Thyroid gland (tissue), 4 donors: ENCODE results near the gene PTPRT. TPM values are rescaled to one million over a fixed set of nuclear protein-coding genes. Genes with fewer than 3 reads are reported as not detected.

Experiments used
- DNase-seq, 2 donors: peaks; one replicate each; pipeline ENCODE4 v3.0.0-alpha.2; 2019
- H3K27ac ChIP-seq, 3 donors: fragments of 200-600 bp; sonication (generic); 1 replicate in 2 of 3; 2 replicates in 1 of 3; pipeline ENCODE4 v1.5.1; 2016 to 2019; ENCODE audit warnings: mild to moderate bottlenecking in 1 of 3, moderate library complexity in 1 of 3
- H3K27me3 ChIP-seq: fragments of 200-600 bp; sonication (generic); one replicate; pipeline ENCODE4 v1.5.1; 2019
- H3K36me3 ChIP-seq, 2 donors: fragments of 200-600 bp; sonication (generic); one replicate each; pipeline ENCODE4 v1.5.1; 2016 to 2019
- H3K4me1 ChIP-seq, 2 donors: fragments of 200-600 bp; sonication (generic); one replicate each; pipeline ENCODE4 v1.5.1; 2017 to 2019
- H3K4me3 ChIP-seq, 3 donors: fragments of 200-600 bp; sonication (generic); replicated peaks in 1 of 3; 1 replicate in 2 of 3; 2 replicates in 1 of 3; pipeline ENCODE4 v1.5.1; 2016; ENCODE audit warnings: mild to moderate bottlenecking in 1 of 3
- H3K9me3 ChIP-seq: fragments of 200-600 bp; sonication (generic); one replicate; pipeline ENCODE4 v1.5.1; 2017
- POLR2A ChIP-seq, 2 donors: fragments of 450-650 bp; IDR thresholded peaks; one replicate each; pipeline ENCODE4 v1.6.1; 2017; ENCODE audit warnings: antibody characterized with exemption in 2 of 2, mild to moderate bottlenecking in 2 of 2, moderate library complexity in 1 of 2
- WGBS, 2 donors: methylation state at CpG; one replicate each; pipeline ENCODE4 v1.1.5; 2017; 5-methylcytosine and 5-hydroxymethylcytosine counted together
- intact Hi-C: fragments of 100-400 bp; cut with DNase I; formaldehyde crosslinking; loops from one replicate; pipeline ENCODE4 v1.15.1; 2023
- total RNA-seq, 4 donors: library from RNA; depleted of rRNA; stranded (reverse); fragments of >200 nt; gene quantifications; one replicate each; pipeline ENCODE4 v1.2.3, GENCODE V29; 2016
- TF ChIP-seq, protein P1 (sequence below), 6 experiments: fragments of 200-600 bp in 3 of 6; fragments of 450-650 bp in 3 of 6; sonication (generic) in 3 of 6; IDR thresholded peaks; one replicate each; pipeline ENCODE4 v1.5.1; 2016 to 2019; ENCODE audit warnings: antibody characterized with exemption in 6 of 6, mild to moderate bottlenecking in 2 of 6, inconsistent platforms in 1 of 6, moderate library complexity in 1 of 6

PTPRT gene
- total RNA-seq, 4 donors from 2014 or later = 0.11 to 0.15 TPM; not detected in 2

DNA sequence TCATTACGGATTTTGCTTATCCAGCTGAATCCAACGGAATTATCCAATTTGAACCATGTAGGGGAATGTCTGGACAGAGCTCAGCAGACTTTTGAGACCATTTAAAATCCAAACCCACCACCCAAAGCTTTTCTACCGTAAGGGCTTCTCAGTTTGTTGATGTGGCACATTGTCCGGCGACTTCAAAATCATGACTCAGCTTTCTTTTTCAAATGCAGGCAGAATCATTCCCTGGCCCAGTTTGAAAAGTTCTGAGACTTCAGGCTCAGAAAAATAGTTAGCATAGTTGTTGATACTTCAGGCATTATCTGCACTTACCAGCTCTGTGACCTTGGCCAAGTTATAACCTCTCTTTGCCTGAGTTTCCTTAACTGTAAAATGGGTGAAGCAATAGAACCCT is 182.2 kb downstream of the PTPRT start:
- intact Hi-C loops = no loop called here
- no peak for DNase-seq

DNA sequence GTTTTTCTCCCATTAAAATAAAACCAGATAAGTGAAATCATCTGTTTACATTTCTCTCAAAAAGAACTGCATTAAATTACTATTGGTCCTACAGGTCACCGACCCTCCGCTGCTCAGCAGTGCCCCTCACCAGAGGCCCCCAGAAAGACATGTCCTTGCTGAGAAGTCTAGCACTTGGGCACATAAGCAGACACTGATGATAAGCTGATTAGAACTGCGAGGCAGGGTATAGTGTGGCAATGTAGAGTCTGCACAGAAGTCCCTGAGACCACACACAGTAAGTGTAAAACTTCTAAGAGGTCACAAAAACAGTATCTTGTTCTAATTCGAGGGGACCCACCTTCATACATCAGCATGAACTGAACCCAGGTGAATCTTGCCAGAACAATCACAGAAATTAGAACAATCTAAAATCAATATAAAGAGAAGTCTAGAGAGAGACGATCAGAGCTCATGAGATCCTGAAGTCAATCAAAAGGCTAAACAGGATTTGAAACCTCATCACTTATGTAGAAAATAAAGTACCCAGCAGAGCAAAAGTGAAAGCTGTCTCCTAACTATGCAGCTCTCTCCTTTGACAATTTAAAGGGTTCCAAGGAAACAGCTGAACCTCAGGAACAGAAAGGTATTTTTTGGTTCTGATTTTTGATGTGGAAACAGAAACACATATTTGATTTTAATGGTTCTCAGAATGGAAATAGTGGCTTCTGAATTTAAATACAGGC is 182.9 kb downstream of the PTPRT start:
- DNase-seq = no peak
- Histone ChIP-seq H3K36me3 (no peaks in the 10 kb centered on the region), H3K9me3 (no peaks in the 10 kb centered on the region), H3K27ac (no peak overlapping the region), H3K27me3 (no peaks in the 10 kb centered on the region), H3K4me3 (no peak overlapping the region), H3K4me1 (no peaks in the 10 kb centered on the region)
- TF ChIP-seq, protein P1, sequence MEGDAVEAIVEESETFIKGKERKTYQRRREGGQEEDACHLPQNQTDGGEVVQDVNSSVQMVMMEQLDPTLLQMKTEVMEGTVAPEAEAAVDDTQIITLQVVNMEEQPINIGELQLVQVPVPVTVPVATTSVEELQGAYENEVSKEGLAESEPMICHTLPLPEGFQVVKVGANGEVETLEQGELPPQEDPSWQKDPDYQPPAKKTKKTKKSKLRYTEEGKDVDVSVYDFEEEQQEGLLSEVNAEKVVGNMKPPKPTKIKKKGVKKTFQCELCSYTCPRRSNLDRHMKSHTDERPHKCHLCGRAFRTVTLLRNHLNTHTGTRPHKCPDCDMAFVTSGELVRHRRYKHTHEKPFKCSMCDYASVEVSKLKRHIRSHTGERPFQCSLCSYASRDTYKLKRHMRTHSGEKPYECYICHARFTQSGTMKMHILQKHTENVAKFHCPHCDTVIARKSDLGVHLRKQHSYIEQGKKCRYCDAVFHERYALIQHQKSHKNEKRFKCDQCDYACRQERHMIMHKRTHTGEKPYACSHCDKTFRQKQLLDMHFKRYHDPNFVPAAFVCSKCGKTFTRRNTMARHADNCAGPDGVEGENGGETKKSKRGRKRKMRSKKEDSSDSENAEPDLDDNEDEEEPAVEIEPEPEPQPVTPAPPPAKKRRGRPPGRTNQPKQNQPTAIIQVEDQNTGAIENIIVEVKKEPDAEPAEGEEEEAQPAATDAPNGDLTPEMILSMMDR (IDR thresholded peaks at IDR 0.05) = no peak
- TF ChIP-seq POLR2A (IDR thresholded peaks at IDR 0.05) = no peak
- 66 to 71% methylated on average over 5 of the region's 5 CpGs for WGBS, 2 donors
- intact Hi-C loops = no loop called here

More for the DNA sequence above, 182.2 kb downstream of the PTPRT start:
- Histone ChIP-seq H3K4me3 (no peak overlapping the region), H3K27me3 (no peaks in the 10 kb centered on the region), H3K36me3 (no peaks in the 10 kb centered on the region), H3K4me1 (no peaks in the 10 kb centered on the region), H3K27ac (no peak overlapping the region), H3K9me3 (no peaks in the 10 kb centered on the region)
- 75 to 76% methylated on average over 5 of the region's 5 CpGs for WGBS, 2 donors
- no peak for TF ChIP-seq POLR2A (IDR thresholded peaks at IDR 0.05)
- TF ChIP-seq, protein P1 (IDR thresholded peaks at IDR 0.05) = no peak

DNA sequence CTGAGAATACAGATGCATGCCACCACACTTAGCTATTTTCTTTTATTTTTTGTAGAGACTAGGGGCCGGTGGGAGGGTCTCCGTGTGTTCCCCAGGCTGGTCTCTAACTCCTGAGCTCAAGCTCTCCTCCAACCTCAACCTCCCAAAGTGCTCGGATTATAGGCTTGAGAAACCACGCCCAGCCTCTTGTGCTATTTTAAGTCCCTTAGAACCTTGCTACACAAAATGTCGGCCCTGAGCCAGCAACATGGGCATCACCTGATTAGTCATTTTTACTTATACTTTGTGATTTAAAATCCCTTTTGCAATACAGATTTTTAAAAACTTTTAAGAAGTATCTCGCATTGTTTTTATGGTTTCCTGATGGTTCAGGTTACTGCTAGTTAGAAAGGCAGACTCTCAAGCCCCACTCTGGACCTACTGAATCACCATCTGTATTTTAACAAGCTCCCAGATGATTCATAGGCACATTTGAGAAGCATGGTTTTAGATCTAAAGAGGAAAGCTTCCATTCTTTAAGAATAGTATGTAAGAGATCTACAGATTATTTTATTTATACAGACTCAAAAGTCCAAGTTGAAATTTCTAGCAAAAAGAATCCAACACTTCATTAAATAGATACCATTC is 186.3 kb downstream of the PTPRT start:
- Histone ChIP-seq H3K9me3 (no peaks in the 10 kb centered on the region), H3K4me3 (no peak overlapping the region), H3K27ac (no peak overlapping the region), H3K27me3 (no peaks in the 10 kb centered on the region), H3K36me3 (no peaks in the 10 kb centered on the region), H3K4me1 (no peaks in the 10 kb centered on the region)
- DNase-seq = no peak
- WGBS, 2 donors = 80 to 83% methylated on average over 6 of the region's 6 CpGs
- intact Hi-C loops = no loop called here
- TF ChIP-seq, protein P1 (IDR thresholded peaks at IDR 0.05) = no peak
- no peak for TF ChIP-seq POLR2A (IDR thresholded peaks at IDR 0.05)

DNA sequence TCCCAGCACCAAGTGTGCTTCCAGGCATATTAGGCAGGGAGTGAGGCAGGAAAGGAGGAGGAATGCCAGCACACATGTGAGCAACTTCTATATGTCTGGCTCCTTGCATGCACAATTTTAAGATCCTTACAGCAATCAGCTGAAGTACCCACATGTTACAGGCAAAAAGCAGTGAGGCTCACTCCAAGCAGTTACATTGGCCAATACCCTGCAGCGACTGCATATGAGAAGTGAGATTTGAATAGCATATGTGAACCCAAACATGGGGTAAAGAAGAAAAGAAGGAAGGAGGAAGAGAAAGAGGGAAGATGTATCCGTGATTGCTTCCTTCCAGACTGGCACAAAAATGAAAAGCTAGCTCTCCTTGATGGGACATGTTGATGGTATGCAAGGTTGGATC is 193.6 kb downstream of the PTPRT start:
- intact Hi-C loops = no loop called here
- no peak for DNase-seq
- Histone ChIP-seq H3K27ac (no peak overlapping the region), H3K9me3 (no peaks in the 10 kb centered on the region), H3K27me3 (no peaks in the 10 kb centered on the region), H3K36me3 (no peaks in the 10 kb centered on the region), H3K4me1 (no peaks in the 10 kb centered on the region), H3K4me3 (no peak overlapping the region)
- WGBS, 2 donors = 80 to 81% methylated on average over 2 of the region's 2 CpGs
- TF ChIP-seq, protein P1 (IDR thresholded peaks at IDR 0.05) = no peak

DNA sequence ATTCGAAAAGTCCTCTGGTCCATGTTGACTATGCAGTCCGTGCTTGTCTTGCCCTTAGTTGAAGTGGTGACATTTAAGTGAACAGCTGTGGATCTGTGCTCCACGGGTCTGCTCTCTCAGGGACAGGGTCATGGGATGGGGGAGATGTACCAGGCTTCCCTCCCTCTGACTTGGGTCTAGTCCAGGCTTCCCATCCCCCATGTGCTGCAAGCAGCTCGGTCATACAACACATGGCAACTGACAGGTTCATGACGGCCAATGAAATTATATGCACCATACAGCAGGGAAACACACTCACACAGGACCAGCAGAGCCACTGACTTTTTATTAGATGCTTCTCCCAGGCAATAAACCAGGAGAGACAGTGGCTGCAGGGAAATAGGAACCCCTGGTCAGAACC is 201.4 kb downstream of the PTPRT start:
- WGBS, 2 donors = 73 to 84% methylated on average over 5 of the region's 5 CpGs
- H3K36me3 ChIP-seq = no peaks in the 10 kb centered on the region
- no peak overlapping the region for H3K4me3 ChIP-seq

More for the DNA sequence above, 201.4 kb downstream of the PTPRT start:
- TF ChIP-seq, protein P1 (IDR thresholded peaks at IDR 0.05) = no peak
- no peak for TF ChIP-seq POLR2A (IDR thresholded peaks at IDR 0.05)
- Histone ChIP-seq H3K27me3 (no peaks in the 10 kb centered on the region), H3K9me3 (no peaks in the 10 kb centered on the region), H3K27ac (no peak overlapping the region), H3K4me1 (no peaks in the 10 kb centered on the region)
- intact Hi-C loops = no loop called here
- no peak for DNase-seq
